IMR-90 (cell line): ENCODE data around the gene NCKIPSD.

Source experiments
- BHLHE40 ChIP-seq: fragments of 150-350 bp; IDR thresholded peaks from 2 replicates; pipeline ENCODE4 v1.6.1; 2016; ENCODE audit warnings: mild to moderate bottlenecking, low read depth, low read length
- CEBPB ChIP-seq: IDR thresholded peaks from 2 replicates; pipeline ENCODE4 v1.6.1; 2012; ENCODE audit warnings: low read depth, low read length, improper control_type of control experiment
- CTCF ChIP-seq: conservative IDR thresholded peaks from 2 replicates; pipeline ENCODE4 v1.5.1; 2012; ENCODE audit warnings: mild to moderate bottlenecking, low read depth, low read length, improper control_type of control experiment
- ELK1 ChIP-seq: fragments of 150-350 bp; IDR thresholded peaks from 2 replicates; pipeline ENCODE4 v1.6.1; 2016; ENCODE audit warnings: low read depth, mild to moderate bottlenecking, low read length, moderate library complexity, borderline replicate concordance
- MAZ ChIP-seq: IDR thresholded peaks from 2 replicates; pipeline ENCODE4 v1.6.1; 2012; ENCODE audit warnings: low read depth, mild to moderate bottlenecking, low read length, improper control_type of control experiment, moderate library complexity, borderline replicate concordance
- POLR2A ChIP-seq: IDR thresholded peaks from 2 replicates; pipeline ENCODE4 v1.6.1; 2012; ENCODE audit warnings: mild to moderate bottlenecking, low read depth, low read length
- RAD21 ChIP-seq: IDR thresholded peaks from 2 replicates; pipeline ENCODE4 v1.6.1; 2012; ENCODE audit warnings: low read length, improper control_type of control experiment
- RCOR1 ChIP-seq: IDR thresholded peaks from 2 replicates; pipeline ENCODE4 v1.6.1; 2012; ENCODE audit warnings: mild to moderate bottlenecking, low read length, improper control_type of control experiment; ENCODE audit not compliant: insufficient replicate concordance
- USF2 ChIP-seq: fragments of 150-350 bp; IDR thresholded peaks from 2 replicates; pipeline ENCODE4 v1.6.1; 2017; ENCODE audit warnings: mild to moderate bottlenecking, antibody characterized with exemption, low read length, low read depth

GRCh38 chr3:48685293-48685602, 467 bp downstream of the NCKIPSD start:
- TF ChIP-seq CTCF (no peak), USF2 (no peak), POLR2A (no peak), CEBPB (no peak), RAD21 (no peak), RCOR1 (no peak), BHLHE40 (no peak), MAZ (no peak), ELK1 (no peak)
